ENCODE data around the gene ATL2. TPM values are rescaled to one million over a fixed set of nuclear protein-coding genes. Genes with fewer than 3 reads are reported as not detected.
"Not testable (repeated sequence)": the region's sequence is repeated elsewhere in the genome, so short reads cannot be mapped to it uniquely, and the experiment has no call there.

Gene ATL2
- total RNA-seq, 4 donors from 2014 or later = 147 to 220 (median 187) TPM

- no peak overlapping the region for H3K4me3 ChIP-seq (ENCODE audit: low read depth, poor library complexity, severe bottlenecking)
- DNase-seq (ENCODE audit: low spot score in 2 of 2) = no peak
- intact Hi-C loops (cut with DNase I; ENCODE audit: low total_unique reads) = no loop called here
- TF ChIP-seq CTCF (IDR thresholded peaks at IDR 0.05) (no peak), POLR2A (IDR thresholded peaks at IDR 0.05) (no peak)
- WGBS, 2 donors = 88 to 91% methylated on average over 6 of the region's 6 CpGs
Observed at GRCh38 chr2:38281095-38281742, 95.9 kb downstream of the ATL2 start.

GRCh38 chr2:38279201-38279600 is 97.9 kb downstream of the ATL2 start:
- WGBS, 2 donors = 73 to 83% methylated on average over 4 of the region's 4 CpGs

GRCh38 chr2:38278117-38278438 is 99.0 kb downstream of the ATL2 start:
- WGBS, 2 donors = 87 to 92% methylated on average over 9 of the region's 9 CpGs
- not testable (repeated sequence) for H3K4me3 ChIP-seq (ENCODE audit: low read depth, poor library complexity, severe bottlenecking); DNase-seq (ENCODE audit: low spot score in 2 of 2)
- intact Hi-C loops (cut with DNase I; ENCODE audit: low total_unique reads) = loop anchor here (10.0 kb wide), 1 partner anchor 293 kb away; no protein-coding TSS in a partner anchor

More at GRCh38 chr2:38279201-38279600, 97.9 kb downstream of the ATL2 start:
- no peak overlapping the region for H3K4me3 ChIP-seq (ENCODE audit: low read depth, poor library complexity, severe bottlenecking)
- intact Hi-C loops (cut with DNase I; ENCODE audit: low total_unique reads) = loop anchor here (10.0 kb wide), 1 partner anchor 294 kb away; no protein-coding TSS in a partner anchor
- TF ChIP-seq POLR2A (IDR thresholded peaks at IDR 0.05) (no peak), CTCF (IDR thresholded peaks at IDR 0.05) (no peak)
- no peak for DNase-seq (ENCODE audit: low spot score in 2 of 2)

GRCh38 chr2:38277245-38278116 is 99.6 kb downstream of the ATL2 start:
- 74 to 80% methylated on average over 6 of the region's 6 CpGs for WGBS, 2 donors
- H3K4me3 ChIP-seq (ENCODE audit: low read depth, poor library complexity, severe bottlenecking) = no peak overlapping the region
- no peak for DNase-seq (ENCODE audit: low spot score in 2 of 2)
- TF ChIP-seq POLR2A (IDR thresholded peaks at IDR 0.05) (no peak), CTCF (IDR thresholded peaks at IDR 0.05) (no peak)
- intact Hi-C loops (cut with DNase I; ENCODE audit: low total_unique reads) = loop anchor here (10.0 kb wide), 1 partner anchor 293 kb away; no protein-coding TSS in a partner anchor

- TF ChIP-seq POLR2A (IDR thresholded peaks at IDR 0.05) (no peak), CTCF (IDR thresholded peaks at IDR 0.05) (peak in 1 of 3 donors; percentile 36)
- peak in 1 of 2 donors; percentile 50 for DNase-seq (ENCODE audit: low spot score in 2 of 2)
- intact Hi-C loops (cut with DNase I; ENCODE audit: low total_unique reads) = loop anchor here (10.0 kb wide), 1 partner anchor 290 kb away; no protein-coding TSS in a partner anchor
- H3K4me3 ChIP-seq (ENCODE audit: low read depth, poor library complexity, severe bottlenecking) = no peak overlapping the region
- 39 to 40% methylated on average over 7 of the region's 7 CpGs for WGBS, 2 donors
Observed at GRCh38 chr2:38274286-38275276, 102.5 kb downstream of the ATL2 start.
